GM21423 (cell line): ENCODE data around the gene TATDN2.

Experiments
- ATAC-seq: cut with Tn5 transposase; IDR thresholded peaks from one replicate; pipeline ENCODE4 v1.9.1; 2021; ENCODE audit warnings: mild to moderate bottlenecking, moderate library complexity; ENCODE audit not compliant: unreplicated experiment

Gene TATDN2

GRCh38 chr3:10315101-10315500, 66.8 kb downstream of the TATDN2 start:
- ATAC-seq = no peak

GRCh38 chr3:10315771-10316344, 67.6 kb downstream of the TATDN2 start:
- ATAC-seq = no peak

- ATAC-seq = no peak
Measured at GRCh38 chr3:10317311-10317960, 69.2 kb downstream of the TATDN2 start.

- ATAC-seq = no peak
Measured at GRCh38 chr3:10317961-10318350, 69.7 kb downstream of the TATDN2 start.

- no peak for ATAC-seq
Measured at GRCh38 chr3:10319251-10319650, 71.0 kb downstream of the TATDN2 start.

GRCh38 chr3:10319804-10320203, 71.5 kb downstream of the TATDN2 start:
- no peak for ATAC-seq

- ATAC-seq = no peak
Measured at GRCh38 chr3:10320320-10320677, 72.0 kb downstream of the TATDN2 start.

- no peak for ATAC-seq
Measured at GRCh38 chr3:10321630-10322351, 73.5 kb downstream of the TATDN2 start.

GRCh38 chr3:10322352-10322710, 74.1 kb downstream of the TATDN2 start:
- no peak for ATAC-seq

GRCh38 chr3:10327592-10327991, 79.3 kb downstream of the TATDN2 start:
- ATAC-seq = no peak

GRCh38 chr3:10328460-10329071, 80.3 kb downstream of the TATDN2 start:
- ATAC-seq = no peak

- ATAC-seq = no peak
Measured at GRCh38 chr3:10329495-10330015, 81.3 kb downstream of the TATDN2 start.

GRCh38 chr3:10330319-10330718, 82.1 kb downstream of the TATDN2 start:
- no peak for ATAC-seq
